Osteoblast (primary cell): Measurements from ENCODE around the gene AP1G2. TPM values are rescaled to one million over a fixed set of nuclear protein-coding genes. Genes with fewer than 3 reads are reported as not detected.
A peak's percentile ranks its signal among the peaks of the same experiment; 100 is the strongest.

ENCODE experiments used
- DNase-seq: peaks from one replicate; pipeline ENCODE4 v3.0.0; 2011; ENCODE audit warnings: low spot score, mixed read lengths; ENCODE audit not compliant: insufficient read length; ENCODE audit errors: missing footprints
- H2AFZ ChIP-seq: 2 replicates; pipeline ENCODE4 v1.6.0; 2011; ENCODE audit warnings: mild to moderate bottlenecking, low read length
- H3K27ac ChIP-seq: 2 replicates; pipeline ENCODE4 v1.5.1; 2011; ENCODE audit warnings: mild to moderate bottlenecking, low read depth, low read length, moderate library complexity
- H3K27me3 ChIP-seq: 2 replicates; pipeline ENCODE4 v1.6.0; 2012; ENCODE audit warnings: mild to moderate bottlenecking, control low read depth, inconsistent platforms, low read length, moderate library complexity; ENCODE audit not compliant: insufficient read depth
- H3K36me3 ChIP-seq: 2 replicates; pipeline ENCODE4 v1.5.1; 2011; ENCODE audit warnings: mild to moderate bottlenecking, low read length, control low read depth, moderate library complexity; ENCODE audit not compliant: insufficient read depth
- H3K4me1 ChIP-seq: 2 replicates; pipeline ENCODE4 v1.5.1; 2011; ENCODE audit warnings: mild to moderate bottlenecking, low read length, control low read depth, moderate library complexity; ENCODE audit not compliant: insufficient read depth
- H3K4me2 ChIP-seq: 2 replicates; pipeline ENCODE4 v1.6.0; 2011; ENCODE audit warnings: mild to moderate bottlenecking, low read length; ENCODE audit not compliant: insufficient read depth
- H3K4me3 ChIP-seq: fragments of 200-600 bp; sonication (generic); 3 replicates; pipeline ENCODE4 v1.5.1; 2012; ENCODE audit warnings: mild to moderate bottlenecking, low read length, inconsistent platforms; ENCODE audit not compliant: insufficient read depth
- H3K79me2 ChIP-seq: 2 replicates; pipeline ENCODE4 v1.6.0; 2012; ENCODE audit warnings: mild to moderate bottlenecking, low read length, control low read depth, inconsistent platforms; ENCODE audit not compliant: insufficient read depth
- H3K9me3 ChIP-seq: 2 replicates; pipeline ENCODE4 v1.5.1; 2011; ENCODE audit warnings: low read depth, low read length, control low read depth
- H4K20me1 ChIP-seq: 2 replicates; pipeline ENCODE4 v1.6.0; 2012; ENCODE audit warnings: mild to moderate bottlenecking, low read length, control low read depth; ENCODE audit not compliant: insufficient read depth
- total RNA-seq: library from RNA; depleted of rRNA; stranded (reverse); fragments of >200 nt; gene quantifications from 2 replicates; pipeline ENCODE4 v1.2.3, GENCODE V29; 2012
- TF ChIP-seq, protein P1 (sequence below): IDR thresholded peaks from 2 replicates; pipeline ENCODE4 v1.5.1; 2011; ENCODE audit warnings: mild to moderate bottlenecking, low read depth, low read length, moderate library complexity; ENCODE audit errors: extremely low read depth

The AP1G2 gene
- total RNA-seq, 1 donor, result 10.9 TPM

DNA sequence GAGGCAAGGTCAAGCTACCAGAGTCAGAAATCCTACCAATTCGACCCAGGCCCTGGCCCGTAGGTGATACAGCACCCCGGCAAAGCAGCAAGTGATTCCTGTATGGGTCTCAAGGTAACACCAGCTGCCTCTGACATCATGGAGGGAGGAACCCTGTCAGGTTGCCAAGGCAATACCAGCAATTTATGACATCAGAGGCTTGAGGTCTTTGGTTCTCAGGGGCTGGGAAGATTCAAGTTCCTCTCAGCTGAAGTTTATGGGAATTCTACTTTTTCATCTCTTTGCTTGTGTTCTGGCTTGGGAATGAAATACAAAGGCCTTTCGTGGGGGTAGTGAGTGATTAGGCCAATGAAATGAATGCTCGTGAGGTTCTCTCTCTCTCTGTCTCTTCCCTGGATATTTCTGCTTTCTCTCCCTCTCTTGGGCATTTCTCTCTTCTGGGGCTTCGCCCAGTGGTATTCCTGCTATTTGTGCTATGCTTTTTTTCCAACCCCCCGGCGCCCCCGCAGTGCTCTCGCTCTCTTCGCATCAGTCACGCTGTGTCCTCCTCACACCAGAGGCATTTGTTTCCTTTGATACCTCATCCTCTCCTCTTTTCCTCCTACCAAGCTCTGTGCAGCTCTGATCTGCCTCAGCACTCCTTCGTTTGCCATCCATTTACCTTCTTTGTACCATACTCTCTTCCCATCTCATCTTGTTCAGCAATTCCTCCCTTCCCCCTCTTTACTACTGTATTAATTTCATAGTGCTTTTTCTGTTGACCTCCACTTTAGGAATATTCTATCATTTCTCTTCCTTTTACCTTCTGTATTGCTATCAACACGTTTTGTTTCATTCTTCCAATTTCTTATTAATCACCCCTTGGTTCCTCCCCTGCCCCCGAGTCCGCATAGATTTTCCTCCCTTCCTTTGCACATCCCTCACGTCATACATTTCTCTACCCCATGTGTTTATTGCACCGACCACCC, 19.0 kb downstream of the AP1G2 start:
- Histone ChIP-seq H2AFZ (peak overlapping the region; percentile 11), H3K4me1 (peaks cover 41% of the 10 kb centered on the region), H3K79me2 (no peaks in the 10 kb centered on the region), H3K27me3 (no peaks in the 10 kb centered on the region), H3K4me2 (peak overlapping the region; percentile 90), H3K36me3 (no peaks in the 10 kb centered on the region), H3K9me3 (no peaks in the 10 kb centered on the region), H3K4me3 (peak overlapping the region; percentile 26), H4K20me1 (no peaks in the 10 kb centered on the region), H3K27ac (peak overlapping the region; percentile 92)
- peak; percentile 74 for DNase-seq
- TF ChIP-seq, protein P1, sequence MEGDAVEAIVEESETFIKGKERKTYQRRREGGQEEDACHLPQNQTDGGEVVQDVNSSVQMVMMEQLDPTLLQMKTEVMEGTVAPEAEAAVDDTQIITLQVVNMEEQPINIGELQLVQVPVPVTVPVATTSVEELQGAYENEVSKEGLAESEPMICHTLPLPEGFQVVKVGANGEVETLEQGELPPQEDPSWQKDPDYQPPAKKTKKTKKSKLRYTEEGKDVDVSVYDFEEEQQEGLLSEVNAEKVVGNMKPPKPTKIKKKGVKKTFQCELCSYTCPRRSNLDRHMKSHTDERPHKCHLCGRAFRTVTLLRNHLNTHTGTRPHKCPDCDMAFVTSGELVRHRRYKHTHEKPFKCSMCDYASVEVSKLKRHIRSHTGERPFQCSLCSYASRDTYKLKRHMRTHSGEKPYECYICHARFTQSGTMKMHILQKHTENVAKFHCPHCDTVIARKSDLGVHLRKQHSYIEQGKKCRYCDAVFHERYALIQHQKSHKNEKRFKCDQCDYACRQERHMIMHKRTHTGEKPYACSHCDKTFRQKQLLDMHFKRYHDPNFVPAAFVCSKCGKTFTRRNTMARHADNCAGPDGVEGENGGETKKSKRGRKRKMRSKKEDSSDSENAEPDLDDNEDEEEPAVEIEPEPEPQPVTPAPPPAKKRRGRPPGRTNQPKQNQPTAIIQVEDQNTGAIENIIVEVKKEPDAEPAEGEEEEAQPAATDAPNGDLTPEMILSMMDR, result no peak

DNA sequence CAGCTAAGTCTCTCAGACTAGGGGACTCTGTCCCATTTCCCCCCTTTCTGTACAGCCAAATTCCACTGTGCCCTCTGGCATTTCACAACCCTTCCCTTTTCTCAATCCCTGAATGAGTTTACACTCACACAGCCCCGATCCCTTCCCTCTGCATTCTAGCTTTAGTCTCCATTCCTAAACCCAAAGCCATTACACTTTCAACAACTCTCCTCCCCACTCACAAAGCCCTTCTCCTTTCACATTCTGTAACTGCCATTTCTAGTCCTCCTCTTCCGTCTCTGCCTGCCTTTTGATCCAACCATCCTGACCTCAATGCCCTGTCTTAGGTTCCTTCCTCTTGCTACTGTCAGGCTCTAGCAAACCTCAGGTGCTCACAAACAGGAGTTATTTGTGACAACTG, 19.7 kb downstream of the AP1G2 start:
- Histone ChIP-seq H2AFZ (peak overlapping the region; percentile 11), H3K4me1 (peaks cover 41% of the 10 kb centered on the region), H3K27me3 (no peaks in the 10 kb centered on the region), H3K27ac (peak overlapping the region; percentile 92), H3K4me3 (peak overlapping the region; percentile 16), H3K4me2 (peak overlapping the region; percentile 90), H3K36me3 (peaks cover 5% of the 10 kb centered on the region), H3K79me2 (no peaks in the 10 kb centered on the region), H4K20me1 (no peaks in the 10 kb centered on the region), H3K9me3 (no peaks in the 10 kb centered on the region)
- TF ChIP-seq, protein P1, result no peak
- DNase-seq, result no peak

DNA sequence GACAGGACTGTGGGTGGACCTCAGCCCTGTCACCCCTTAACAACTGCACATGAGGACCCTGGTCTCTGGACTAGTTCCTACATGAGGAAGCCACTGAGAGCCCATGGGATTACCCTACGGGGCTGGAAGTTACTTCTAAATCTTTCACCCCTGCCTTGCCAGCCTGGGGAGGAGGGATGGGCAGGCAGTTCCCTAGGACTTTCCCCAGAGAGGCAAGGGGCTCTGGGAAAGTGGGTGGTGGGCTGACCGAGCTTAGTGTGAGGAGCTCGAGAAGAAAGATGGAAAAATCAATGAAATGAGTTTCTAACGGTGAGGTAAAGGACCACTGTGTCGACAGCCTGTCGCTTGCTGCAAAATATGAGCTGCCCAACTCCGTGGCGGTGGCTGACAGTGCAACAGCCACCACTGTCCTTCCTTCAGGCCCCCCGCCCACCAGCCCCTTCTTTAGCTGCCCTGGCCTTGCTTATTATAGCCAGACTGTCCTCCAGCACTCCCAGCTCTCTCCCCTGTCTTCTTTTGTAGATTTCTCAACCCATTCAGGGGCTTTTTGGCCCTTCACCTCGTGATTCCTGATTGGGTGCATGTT, 21.0 kb downstream of the AP1G2 start:
- peaks cover 38% of the 10 kb centered on the region for H3K4me1 ChIP-seq
- H3K9me3 ChIP-seq, result no peaks in the 10 kb centered on the region
- no peak overlapping the region for H3K4me3 ChIP-seq
- no peaks in the 10 kb centered on the region for H3K27me3 ChIP-seq
- no peak for DNase-seq
- no peak overlapping the region for H2AFZ ChIP-seq
- peaks cover 5% of the 10 kb centered on the region for H3K36me3 ChIP-seq
- H3K4me2 ChIP-seq, result no peak overlapping the region
- no peaks in the 10 kb centered on the region for H3K79me2 ChIP-seq
- H4K20me1 ChIP-seq, result no peaks in the 10 kb centered on the region
- TF ChIP-seq, protein P1, result no peak
- H3K27ac ChIP-seq, result no peak overlapping the region
